ENCODE data around the gene ENPEP. TPM values are rescaled to one million over a fixed set of nuclear protein-coding genes. Genes with fewer than 3 reads are reported as not detected.

ENPEP gene
- total and polyA plus RNA-seq, 9 of the 15 experiments (the other 6 are each of a cell fraction or from before 2014, with no cell fraction given): 0.01 TPM; not detected in 7

- no peaks in the 10 kb centered on the region for H3K4me1 ChIP-seq (replicated peaks in 1 of 2; ENCODE audit: control insufficient read depth in 2 of 2, insufficient read depth in 2 of 2, low read length in 2 of 2)
- intact Hi-C loops (cut with micrococcal nuclease): no loop called here
- ATAC-seq (no peak), FAIRE-seq (no peak), DNase-seq (ENCODE audit: extremely low read depth in 1 of 4, low spot score in 3 of 4) (no peak)
- WGBS (ENCODE audit: insufficient coverage, low coverage, missing lambda C conversion rate): 0% methylated on average over 4 of the region's 4 CpGs
- BruUV-seq (replicated peaks): no TSS peak
- TF ChIP-seq ZNF785 (CRISPR knock-in tag; IDR thresholded peaks at IDR 0.05): no peak
- no peak for TF ChIP-seq ZNF696 (CRISPR knock-in tag; conservative IDR thresholded peaks at IDR 0.05)
- TF ChIP-seq SREBF2 (CRISPR knock-in tag; IDR thresholded peaks at IDR 0.05): no peak
- ChIA-PET POLR2A (no interaction called here), CTCF (ENCODE audit: low intra/inter-chr PET ratio) (no interaction called here)
- no peaks in the 10 kb centered on the region for H3K9me1 ChIP-seq (ENCODE audit: control insufficient read depth, insufficient read depth, low read length)
- in situ Hi-C loops (cut with MboI): no loop called here
- H3K36me3 ChIP-seq (ENCODE audit: control insufficient read depth, insufficient read depth, low read length): no peaks in the 10 kb centered on the region
- no peaks in the 10 kb centered on the region for H4K20me1 ChIP-seq (replicated peaks; ENCODE audit: control insufficient read depth, insufficient read depth, low read length)
- no peaks in the 10 kb centered on the region for H3K27me3 ChIP-seq (ENCODE audit: control insufficient read depth in 2 of 2, insufficient read depth in 2 of 2, low read length in 2 of 2)
- H2AFZ ChIP-seq (ENCODE audit: low read depth, low read length): no peak overlapping the region
- no peaks in the 10 kb centered on the region for H3K79me2 ChIP-seq (ENCODE audit: control insufficient read depth, insufficient read depth, low read length)
- no peak overlapping the region for H3K4me3 ChIP-seq
- no peak overlapping the region for H3K9ac ChIP-seq (ENCODE audit: insufficient read depth in 1 of 2, low read depth in 2 of 2, low read length in 2 of 2)
- H3K4me2 ChIP-seq (ENCODE audit: insufficient read depth, low read length): no peak overlapping the region
- H3K27ac ChIP-seq (ENCODE audit: extremely low read depth, low read depth, low read length): no peak overlapping the region
- no peaks in the 10 kb centered on the region for H3K9me3 ChIP-seq (replicated peaks; ENCODE audit: control insufficient read depth, insufficient read depth, low read depth, low read length)
Observed at GRCh38 chr4:110499126-110499525, 23.2 kb downstream of the ENPEP start.

- CTCF ChIA-PET (ENCODE audit: low intra/inter-chr PET ratio): no interaction called here
Observed at GRCh38 chr4:110501826-110502225, 25.9 kb downstream of the ENPEP start.

More at GRCh38 chr4:110501826-110502225, 25.9 kb downstream of the ENPEP start:
- in situ Hi-C loops (cut with MboI) (loop anchor here (10.0 to 25.0 kb wide), 2 partner anchors 187 to 1090 kb away; no protein-coding TSS in a partner anchor), intact Hi-C loops (cut with micrococcal nuclease) (no loop called here)
- no peaks in the 10 kb centered on the region for H3K9me1 ChIP-seq (ENCODE audit: control insufficient read depth, insufficient read depth, low read length)
- H3K79me2 ChIP-seq (ENCODE audit: control insufficient read depth, insufficient read depth, low read length): no peaks in the 10 kb centered on the region
- no peak overlapping the region for H3K9ac ChIP-seq (ENCODE audit: insufficient read depth in 1 of 2, low read depth in 2 of 2, low read length in 2 of 2)
- TF ChIP-seq DLX4 (CRISPR knock-in tag; IDR thresholded peaks at IDR 0.05) (no peak), PCBP2 (IDR thresholded peaks at IDR 0.05; ENCODE audit: low read depth, low read length, poor library complexity, severe bottlenecking) (no peak), MAFG (tag; conservative IDR thresholded peaks at IDR 0.05) (no peak)
- no peak for FAIRE-seq
- no peak overlapping the region for H2AFZ ChIP-seq (ENCODE audit: low read depth, low read length)
- no peaks in the 10 kb centered on the region for H4K20me1 ChIP-seq (replicated peaks; ENCODE audit: control insufficient read depth, insufficient read depth, low read length)
- no peaks in the 10 kb centered on the region; a peak in 2 of 5 replicates for H3K27me3 ChIP-seq (ENCODE audit: control insufficient read depth in 2 of 2, insufficient read depth in 2 of 2, low read length in 2 of 2)
- ATAC-seq: no peak
- no peaks in the 10 kb centered on the region for H3K4me1 ChIP-seq (replicated peaks in 1 of 2; ENCODE audit: control insufficient read depth in 2 of 2, insufficient read depth in 2 of 2, low read length in 2 of 2)
- H3K4me2 ChIP-seq (ENCODE audit: insufficient read depth, low read length): no peak overlapping the region
- H3K4me3 ChIP-seq: no peak overlapping the region
- BruUV-seq (replicated peaks): no TSS peak
- no peaks in the 10 kb centered on the region for H3K36me3 ChIP-seq (ENCODE audit: control insufficient read depth, insufficient read depth, low read length)
- H3K27ac ChIP-seq (ENCODE audit: extremely low read depth, low read depth, low read length): no peak overlapping the region
- no peak for DNase-seq (ENCODE audit: extremely low read depth in 1 of 4, low spot score in 3 of 4)
- no peaks in the 10 kb centered on the region for H3K9me3 ChIP-seq (replicated peaks; ENCODE audit: control insufficient read depth, insufficient read depth, low read depth, low read length)
- POLR2A ChIA-PET: no interaction called here

Data from K562 (cell line).